ENCODE results near the gene NSG1. TPM values are rescaled to one million over a fixed set of nuclear protein-coding genes. Genes with fewer than 3 reads are reported as not detected.

NSG1 gene
- total RNA-seq, 1 donor from 2014 or later: 10.6 TPM

- no peaks in the 10 kb centered on the region for H3K4me1 Mint-ChIP-seq (ENCODE audit: low read depth, unreplicated experiment)
- no peak overlapping the region for H2AFZ ChIP-seq (ENCODE audit: low read depth, low read length)
- H3K9ac ChIP-seq (ENCODE audit: low read length): no peak overlapping the region
- peaks cover 3% of the 10 kb centered on the region for H3K9me3 ChIP-seq (ENCODE audit: insufficient read depth, low read depth, low read length)
- DNase-seq (ENCODE audit: low read depth) (no peak), FAIRE-seq (no peak)
- no peak overlapping the region for H3K4me3 Mint-ChIP-seq (ENCODE audit: unreplicated experiment)
- H3K4me1 ChIP-seq (ENCODE audit: insufficient read depth, low read length): no peaks in the 10 kb centered on the region
- peaks cover 13% of the 10 kb centered on the region for H3K27me3 Mint-ChIP-seq (ENCODE audit: low read depth, unreplicated experiment)
- no peak for TF ChIP-seq EZH2 (IDR thresholded peaks at IDR 0.05; ENCODE audit: insufficient read depth, low read length)
- no peak overlapping the region for H3K4me2 ChIP-seq (ENCODE audit: low read length)
- peaks cover 10% of the 10 kb centered on the region for H3K27me3 ChIP-seq (ENCODE audit: insufficient read depth, low read length)
- H3K4me3 ChIP-seq (ENCODE audit: insufficient read depth, low read depth, low read length): no peak overlapping the region
- H3K36me3 ChIP-seq (ENCODE audit: insufficient read depth, low read length): no peaks in the 10 kb centered on the region
- H3K27ac ChIP-seq (ENCODE audit: low read depth, low read length): no peak overlapping the region
- H3K36me3 Mint-ChIP-seq (ENCODE audit: low read depth, unreplicated experiment): no peaks in the 10 kb centered on the region
- no peaks in the 10 kb centered on the region for H3K79me2 ChIP-seq (ENCODE audit: insufficient read depth, low read length)
- H3K9me3 Mint-ChIP-seq (ENCODE audit: unreplicated experiment): peaks cover 19% of the 10 kb centered on the region
- H3K27ac Mint-ChIP-seq (ENCODE audit: unreplicated experiment): no peak overlapping the region
- H4K20me1 ChIP-seq (ENCODE audit: insufficient read depth, low read length): no peaks in the 10 kb centered on the region
Observed at GRCh38 chr4:4364486-4365208, 22.3 kb upstream of the NSG1 start.

GRCh38 chr4:4368809-4369580 lies 17.9 kb upstream of the NSG1 start:
- Mint-ChIP-seq H3K9me3 (ENCODE audit: unreplicated experiment) (peaks cover 16% of the 10 kb centered on the region), H3K4me1 (ENCODE audit: low read depth, unreplicated experiment) (no peaks in the 10 kb centered on the region), H3K27ac (ENCODE audit: unreplicated experiment) (no peak overlapping the region), H3K36me3 (ENCODE audit: low read depth, unreplicated experiment) (no peaks in the 10 kb centered on the region), H3K27me3 (ENCODE audit: low read depth, unreplicated experiment) (peaks cover 20% of the 10 kb centered on the region), H3K4me3 (ENCODE audit: unreplicated experiment) (no peak overlapping the region)
- TF ChIP-seq CTCF (IDR thresholded peaks at IDR 0.05; ENCODE audit: insufficient read depth, low read depth, low read length): no peak
- TF ChIP-seq EZH2 (IDR thresholded peaks at IDR 0.05; ENCODE audit: insufficient read depth, low read length): no peak
- FAIRE-seq (no peak), DNase-seq (ENCODE audit: low read depth) (no peak)
- peaks cover 3% of the 10 kb centered on the region for H3K9me3 ChIP-seq (ENCODE audit: insufficient read depth, low read depth, low read length)
- H3K4me2 ChIP-seq (ENCODE audit: low read length): no peak overlapping the region
- no peak overlapping the region for H2AFZ ChIP-seq (ENCODE audit: low read depth, low read length)
- no peak overlapping the region for H3K9ac ChIP-seq (ENCODE audit: low read length)
- no peaks in the 10 kb centered on the region for H3K79me2 ChIP-seq (ENCODE audit: insufficient read depth, low read length)
- peaks cover 3% of the 10 kb centered on the region for H3K27me3 ChIP-seq (ENCODE audit: insufficient read depth, low read length)
- H3K36me3 ChIP-seq (ENCODE audit: insufficient read depth, low read length): no peaks in the 10 kb centered on the region
- H3K4me1 ChIP-seq (ENCODE audit: insufficient read depth, low read length): no peaks in the 10 kb centered on the region
- H3K27ac ChIP-seq (ENCODE audit: low read depth, low read length): no peak overlapping the region
- H3K4me3 ChIP-seq (ENCODE audit: insufficient read depth, low read depth, low read length): no peak overlapping the region
- no peaks in the 10 kb centered on the region for H4K20me1 ChIP-seq (ENCODE audit: insufficient read depth, low read length)

DNA sequence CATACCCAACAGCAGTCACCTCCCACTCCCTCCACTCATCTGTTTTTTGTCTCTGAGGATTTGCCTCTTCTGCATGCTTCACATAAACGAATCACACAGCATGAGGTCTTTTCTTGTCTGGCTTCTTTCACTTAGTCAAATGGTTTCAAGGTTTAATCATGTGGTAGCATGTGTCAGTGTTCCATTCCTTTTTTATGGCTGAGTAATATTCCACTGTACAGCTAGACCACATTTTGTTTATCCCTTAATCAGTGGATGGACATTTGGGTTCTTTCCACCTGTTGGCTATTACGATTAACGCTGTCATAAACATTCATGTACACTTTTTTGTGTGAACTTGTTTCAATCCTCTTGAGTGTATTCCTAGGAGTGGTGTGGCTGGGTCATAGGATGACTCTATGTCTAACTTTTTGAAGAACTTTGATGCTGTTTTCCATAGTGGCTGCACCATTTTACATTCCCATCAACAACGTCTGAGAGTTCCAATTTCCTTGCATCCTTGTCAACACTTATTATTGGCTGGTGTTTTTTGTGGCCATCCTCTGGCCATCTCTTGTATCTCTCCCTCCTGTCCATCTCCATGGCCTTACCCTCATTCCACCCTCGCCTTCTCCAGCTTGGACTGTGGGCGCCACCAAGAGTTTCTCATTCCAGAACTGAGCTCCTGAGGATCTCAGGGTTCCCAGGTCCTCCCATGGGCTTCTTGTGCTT lies 12.4 kb upstream of the NSG1 start:
- H3K9me3 Mint-ChIP-seq (ENCODE audit: unreplicated experiment): no peaks in the 10 kb centered on the region
- DNase-seq (ENCODE audit: low read depth): no peak
- H4K20me1 ChIP-seq (ENCODE audit: insufficient read depth, low read length): no peaks in the 10 kb centered on the region
- peaks cover 2% of the 10 kb centered on the region for H3K27me3 ChIP-seq (ENCODE audit: insufficient read depth, low read length)
- H3K4me1 Mint-ChIP-seq (ENCODE audit: low read depth, unreplicated experiment): no peaks in the 10 kb centered on the region
- H3K79me2 ChIP-seq (ENCODE audit: insufficient read depth, low read length): no peaks in the 10 kb centered on the region
- H3K4me1 ChIP-seq (ENCODE audit: insufficient read depth, low read length): no peaks in the 10 kb centered on the region
- no peak overlapping the region for H3K27ac Mint-ChIP-seq (ENCODE audit: unreplicated experiment)
- no peak for FAIRE-seq
- H3K27ac ChIP-seq (ENCODE audit: low read depth, low read length): no peak overlapping the region
- H2AFZ ChIP-seq (ENCODE audit: low read depth, low read length): no peak overlapping the region
- H3K36me3 ChIP-seq (ENCODE audit: insufficient read depth, low read length): no peaks in the 10 kb centered on the region
- no peak overlapping the region for H3K4me3 Mint-ChIP-seq (ENCODE audit: unreplicated experiment)
- no peak overlapping the region for H3K4me2 ChIP-seq (ENCODE audit: low read length)
- TF ChIP-seq EZH2 (IDR thresholded peaks at IDR 0.05; ENCODE audit: insufficient read depth, low read length) (no peak), CTCF (IDR thresholded peaks at IDR 0.05; ENCODE audit: insufficient read depth, low read depth, low read length) (no peak)
- H3K9me3 ChIP-seq (ENCODE audit: insufficient read depth, low read depth, low read length): no peaks in the 10 kb centered on the region
- no peaks in the 10 kb centered on the region for H3K36me3 Mint-ChIP-seq (ENCODE audit: low read depth, unreplicated experiment)
- H3K27me3 Mint-ChIP-seq (ENCODE audit: low read depth, unreplicated experiment): peaks cover 48% of the 10 kb centered on the region
- no peak overlapping the region for H3K9ac ChIP-seq (ENCODE audit: low read length)
- H3K4me3 ChIP-seq (ENCODE audit: insufficient read depth, low read depth, low read length): no peak overlapping the region

Data from astrocyte (in vitro differentiated cells and primary cell).